Loucy (cell line): ENCODE data around the gene CLCN6.

ENCODE experiments used
- H2AFZ ChIP-seq: fragments of 200-600 bp; sonication (generic); 2 replicates; pipeline ENCODE4 v1.6.0; 2016; ENCODE audit warnings: antibody characterized with exemption, mild to moderate bottlenecking, low read length, moderate library complexity
- H3F3A ChIP-seq: fragments of 200-600 bp; 2 replicates; pipeline ENCODE4 v1.6.0; 2016; ENCODE audit warnings: antibody characterized with exemption, low read depth, mild to moderate bottlenecking
- H3K27me3 ChIP-seq: fragments of 200-600 bp; sonication (generic); 2 replicates; pipeline ENCODE4 v1.6.1; 2014; ENCODE audit warnings: low read length, mild to moderate bottlenecking; ENCODE audit not compliant: insufficient read depth, poor library complexity, severe bottlenecking
- H3K36me3 ChIP-seq: fragments of 200-600 bp; sonication (generic); 2 replicates; pipeline ENCODE4 v1.6.1; 2016; ENCODE audit warnings: low read length; ENCODE audit not compliant: insufficient read depth
- H3K4me1 ChIP-seq: fragments of 200-600 bp; sonication (generic); 2 replicates; pipeline ENCODE4 v1.5.1; 2014; ENCODE audit warnings: low read length, mild to moderate bottlenecking; ENCODE audit not compliant: insufficient read depth, poor library complexity, severe bottlenecking
- H3K4me2 ChIP-seq: fragments of 200-600 bp; sonication (generic); 2 replicates; pipeline ENCODE4 v1.6.0; 2014; ENCODE audit warnings: antibody characterized with exemption, low read length, low read depth, mild to moderate bottlenecking; ENCODE audit not compliant: poor library complexity, severe bottlenecking
- H3K4me3 ChIP-seq: fragments of 200-600 bp; sonication (generic); 2 replicates; pipeline ENCODE4 v1.5.1; 2014; ENCODE audit warnings: low read length, mild to moderate bottlenecking, mixed read lengths; ENCODE audit not compliant: poor library complexity, severe bottlenecking
- H3K79me2 ChIP-seq: fragments of 200-600 bp; sonication (generic); 2 replicates; pipeline ENCODE4 v1.6.1; 2014; ENCODE audit warnings: low read length; ENCODE audit not compliant: insufficient read depth
- H3K9ac ChIP-seq: fragments of 200-600 bp; sonication (generic); 2 replicates; pipeline ENCODE4 v1.6.0; 2014; ENCODE audit warnings: mild to moderate bottlenecking, low read depth, low read length, moderate library complexity; ENCODE audit not compliant: poor library complexity, severe bottlenecking
- H3K9me2 ChIP-seq: fragments of 200-600 bp; sonication (generic); replicated peaks from 2 replicates; pipeline ENCODE4 v1.6.1; 2016; ENCODE audit warnings: low read depth, low read length, mixed read lengths
- H3K9me3 ChIP-seq: fragments of 200-600 bp; sonication (generic); 2 replicates; pipeline ENCODE4 v1.6.1; 2014; ENCODE audit warnings: mild to moderate bottlenecking, antibody characterized with exemption, low read length, low read depth; ENCODE audit not compliant: insufficient read depth
- H4K20me1 ChIP-seq: fragments of 200-600 bp; sonication (generic); 2 replicates; pipeline ENCODE4 v1.6.0; 2014; ENCODE audit warnings: antibody characterized with exemption, low read length, mild to moderate bottlenecking; ENCODE audit not compliant: insufficient read depth, poor library complexity, severe bottlenecking
- EZH2phosphoT487 ChIP-seq: fragments of 200-600 bp; IDR thresholded peaks from 2 replicates; pipeline ENCODE4 v1.6.1; 2018; ENCODE audit warnings: antibody characterized with exemption, mild to moderate bottlenecking, moderate library complexity, borderline replicate concordance
- TF ChIP-seq, protein P1 (sequence below): fragments of 200-600 bp; sonication (generic); conservative IDR thresholded peaks from 2 replicates; pipeline ENCODE4 v1.5.1; 2014; ENCODE audit warnings: mild to moderate bottlenecking, antibody characterized with exemption, low read length

Gene CLCN6

DNA sequence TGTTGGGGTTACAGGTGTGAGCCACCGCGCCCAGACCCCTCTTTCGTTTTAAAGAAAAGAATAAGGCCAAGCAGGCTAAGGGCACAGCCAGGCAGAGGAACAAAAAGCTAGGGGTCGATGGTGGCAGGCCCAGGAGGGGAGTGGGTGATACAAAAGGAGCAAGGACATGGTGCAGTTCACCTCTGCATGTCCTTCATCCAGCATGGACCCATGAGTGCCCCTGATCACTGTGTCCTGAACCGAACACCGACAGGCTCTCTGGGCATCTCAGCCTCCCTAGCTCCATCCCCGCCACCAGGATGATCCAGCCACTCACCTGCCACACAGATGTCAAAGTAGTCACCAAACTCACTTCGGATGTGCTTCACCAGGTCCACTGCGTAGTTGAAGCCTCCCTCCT, 6.1 kb upstream of the CLCN6 start:
- no peak for TF ChIP-seq EZH2phosphoT487
- TF ChIP-seq, protein P1, sequence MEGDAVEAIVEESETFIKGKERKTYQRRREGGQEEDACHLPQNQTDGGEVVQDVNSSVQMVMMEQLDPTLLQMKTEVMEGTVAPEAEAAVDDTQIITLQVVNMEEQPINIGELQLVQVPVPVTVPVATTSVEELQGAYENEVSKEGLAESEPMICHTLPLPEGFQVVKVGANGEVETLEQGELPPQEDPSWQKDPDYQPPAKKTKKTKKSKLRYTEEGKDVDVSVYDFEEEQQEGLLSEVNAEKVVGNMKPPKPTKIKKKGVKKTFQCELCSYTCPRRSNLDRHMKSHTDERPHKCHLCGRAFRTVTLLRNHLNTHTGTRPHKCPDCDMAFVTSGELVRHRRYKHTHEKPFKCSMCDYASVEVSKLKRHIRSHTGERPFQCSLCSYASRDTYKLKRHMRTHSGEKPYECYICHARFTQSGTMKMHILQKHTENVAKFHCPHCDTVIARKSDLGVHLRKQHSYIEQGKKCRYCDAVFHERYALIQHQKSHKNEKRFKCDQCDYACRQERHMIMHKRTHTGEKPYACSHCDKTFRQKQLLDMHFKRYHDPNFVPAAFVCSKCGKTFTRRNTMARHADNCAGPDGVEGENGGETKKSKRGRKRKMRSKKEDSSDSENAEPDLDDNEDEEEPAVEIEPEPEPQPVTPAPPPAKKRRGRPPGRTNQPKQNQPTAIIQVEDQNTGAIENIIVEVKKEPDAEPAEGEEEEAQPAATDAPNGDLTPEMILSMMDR = no peak
- Histone ChIP-seq H3K36me3 (0 out of 2 replicates have a peak, but pooled peaks cover 3% of the 10 kb centered on the region), H3K4me3 (no peak overlapping the region), H3K4me2 (no peak overlapping the region), H3K4me1 (peaks cover 30% of the 10 kb centered on the region), H4K20me1 (no peaks in the 10 kb centered on the region), H2AFZ (no peak overlapping the region), H3K79me2 (peaks cover 12% of the 10 kb centered on the region; the same call in 1 of the 2 replicates), H3K27me3 (no peaks in the 10 kb centered on the region), H3K9ac (no peak overlapping the region), H3K9me2 (no peaks in the 10 kb centered on the region), H3K9me3 (no peaks in the 10 kb centered on the region), H3F3A (no peaks in the 10 kb centered on the region)

GRCh38 chr1:11800391-11800755, 5.6 kb upstream of the CLCN6 start:
- Histone ChIP-seq H3K36me3 (no peaks in the 10 kb centered on the region), H3K4me2 (no peak overlapping the region), H3K9me3 (no peaks in the 10 kb centered on the region), H3K27me3 (no peaks in the 10 kb centered on the region), H3K4me1 (peaks cover 34% of the 10 kb centered on the region), H3K4me3 (no peak overlapping the region), H4K20me1 (no peaks in the 10 kb centered on the region), H3K79me2 (peaks cover 17% of the 10 kb centered on the region), H3F3A (no peaks in the 10 kb centered on the region), H2AFZ (no peak overlapping the region), H3K9ac (no peak overlapping the region), H3K9me2 (no peaks in the 10 kb centered on the region)
- TF ChIP-seq, protein P1 = no peak
- TF ChIP-seq EZH2phosphoT487 = no peak

GRCh38 chr1:11800756-11801433, 5.1 kb upstream of the CLCN6 start:
- H3K36me3 ChIP-seq = no peaks in the 10 kb centered on the region
- no peaks in the 10 kb centered on the region for H3K9me2 ChIP-seq
- H3K9me3 ChIP-seq = no peaks in the 10 kb centered on the region
- no peak overlapping the region for H3K4me2 ChIP-seq
- no peak for TF ChIP-seq EZH2phosphoT487
- TF ChIP-seq, protein P1 = no peak
- H3K4me3 ChIP-seq = no peak overlapping the region
- no peak overlapping the region for H2AFZ ChIP-seq
- H4K20me1 ChIP-seq = no peaks in the 10 kb centered on the region
- peaks cover 18% of the 10 kb centered on the region for H3K79me2 ChIP-seq
- peaks cover 34% of the 10 kb centered on the region for H3K4me1 ChIP-seq
- H3K27me3 ChIP-seq = no peaks in the 10 kb centered on the region
- no peak overlapping the region for H3K9ac ChIP-seq
- no peaks in the 10 kb centered on the region for H3F3A ChIP-seq
